Glutamatergic neuron (in vitro differentiated cells): ENCODE results near the gene ME3. TPM values are rescaled to one million over a fixed set of nuclear protein-coding genes. Genes with fewer than 3 reads are reported as not detected.

Source experiments
- DNase-seq: peaks from one replicate; pipeline ENCODE4 v3.0.0; 2022
- H3K27ac Mint-ChIP-seq: one replicate; pipeline ENCODE4 v1.8.0; 2020; ENCODE audit warnings: mild to moderate bottlenecking, mixed read lengths, inconsistent platforms; ENCODE audit not compliant: unreplicated experiment
- H3K27me3 Mint-ChIP-seq: one replicate; pipeline ENCODE4 v1.8.0; 2020; ENCODE audit warnings: mild to moderate bottlenecking, moderate library complexity, mixed read lengths, inconsistent platforms; ENCODE audit not compliant: unreplicated experiment
- H3K36me3 Mint-ChIP-seq: one replicate; pipeline ENCODE4 v1.8.0; 2020; ENCODE audit warnings: mild to moderate bottlenecking, mixed read lengths, inconsistent platforms; ENCODE audit not compliant: unreplicated experiment
- H3K4me1 Mint-ChIP-seq: one replicate; pipeline ENCODE4 v1.8.0; 2020; ENCODE audit warnings: mild to moderate bottlenecking, low read depth, mixed read lengths, inconsistent platforms; ENCODE audit not compliant: unreplicated experiment
- H3K4me3 Mint-ChIP-seq: one replicate; pipeline ENCODE4 v1.8.0; 2020; ENCODE audit warnings: mild to moderate bottlenecking, mixed read lengths, inconsistent platforms; ENCODE audit not compliant: unreplicated experiment
- H3K9me3 Mint-ChIP-seq: one replicate; pipeline ENCODE4 v1.8.0; 2020; ENCODE audit warnings: mild to moderate bottlenecking, moderate library complexity, mixed read lengths, inconsistent platforms; ENCODE audit not compliant: unreplicated experiment
- CTCF ChIP-seq: fragments of 200-600 bp; sonication (generic); IDR thresholded peaks from one replicate; pipeline ENCODE4 v1.5.0; 2021; ENCODE audit not compliant: partially characterized antibody, unreplicated experiment
- total RNA-seq: library from RNA; stranded (reverse); fragmentation: NEBNext Ultra II Directional; extraction: Animal tissue kit (Norgen Biotek cat#: 25700); gene quantifications from one replicate; pipeline ENCODE4 v1.2.1, GENCODE V29; 2021; ENCODE audit not compliant: unreplicated experiment

Gene ME3
- total RNA-seq, 1 donor from 2014 or later, result 12.4 TPM

- H3K4me1 Mint-ChIP-seq, result no peaks in the 10 kb centered on the region
- H3K4me3 Mint-ChIP-seq, result no peak overlapping the region
- TF ChIP-seq CTCF, result no peak
- no peak overlapping the region for H3K27ac Mint-ChIP-seq
- H3K27me3 Mint-ChIP-seq, result no peaks in the 10 kb centered on the region
- no peaks in the 10 kb centered on the region for H3K36me3 Mint-ChIP-seq
- no peaks in the 10 kb centered on the region for H3K9me3 Mint-ChIP-seq
- no peak for DNase-seq
Observed at GRCh38 chr11:86579406-86579731, 93.0 kb downstream of the ME3 start.

DNA sequence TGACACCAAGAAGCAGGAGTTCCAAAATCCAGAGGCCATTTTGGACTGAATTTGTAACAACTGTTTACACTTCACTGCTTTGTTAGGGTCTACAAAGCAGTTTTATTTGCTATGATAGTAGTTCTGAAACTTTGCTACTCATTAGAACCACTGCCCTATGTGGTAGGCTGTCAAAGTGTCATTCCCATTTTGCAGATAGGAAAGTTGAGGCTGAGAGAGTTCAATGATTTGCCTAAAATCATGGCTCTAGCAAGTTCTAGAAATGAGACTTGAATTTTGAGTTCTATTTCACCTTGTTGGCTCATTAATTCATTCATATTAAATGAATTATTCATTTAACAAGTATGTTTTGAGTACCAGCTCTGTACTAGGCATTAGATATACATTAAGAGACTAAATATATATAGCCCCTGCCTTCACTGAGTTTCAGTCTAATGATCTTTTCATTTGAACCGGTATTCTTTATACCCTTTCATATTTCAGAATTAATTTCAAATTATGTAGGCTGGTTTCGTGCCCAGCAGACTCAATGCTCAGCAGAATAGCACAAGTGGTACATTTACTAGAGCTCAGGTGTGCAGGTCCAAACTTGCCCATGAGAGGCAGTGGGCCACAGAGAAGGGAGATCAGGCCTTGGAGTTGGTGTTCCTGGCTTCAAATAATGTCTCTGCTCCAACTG, 93.5 kb downstream of the ME3 start:
- H3K4me1 Mint-ChIP-seq, result no peaks in the 10 kb centered on the region
- no peaks in the 10 kb centered on the region for H3K27me3 Mint-ChIP-seq
- no peak overlapping the region for H3K4me3 Mint-ChIP-seq
- no peak overlapping the region for H3K27ac Mint-ChIP-seq
- TF ChIP-seq CTCF, result no peak
- H3K9me3 Mint-ChIP-seq, result no peaks in the 10 kb centered on the region
- no peaks in the 10 kb centered on the region for H3K36me3 Mint-ChIP-seq
- no peak for DNase-seq

- H3K27me3 Mint-ChIP-seq, result no peaks in the 10 kb centered on the region
- H3K36me3 Mint-ChIP-seq, result no peaks in the 10 kb centered on the region
- no peak overlapping the region for H3K4me3 Mint-ChIP-seq
- H3K4me1 Mint-ChIP-seq, result no peaks in the 10 kb centered on the region
- H3K27ac Mint-ChIP-seq, result no peak overlapping the region
- no peaks in the 10 kb centered on the region for H3K9me3 Mint-ChIP-seq
- DNase-seq, result no peak
- TF ChIP-seq CTCF, result no peak
Observed at GRCh38 chr11:86577644-86578636, 94.5 kb downstream of the ME3 start.

DNA sequence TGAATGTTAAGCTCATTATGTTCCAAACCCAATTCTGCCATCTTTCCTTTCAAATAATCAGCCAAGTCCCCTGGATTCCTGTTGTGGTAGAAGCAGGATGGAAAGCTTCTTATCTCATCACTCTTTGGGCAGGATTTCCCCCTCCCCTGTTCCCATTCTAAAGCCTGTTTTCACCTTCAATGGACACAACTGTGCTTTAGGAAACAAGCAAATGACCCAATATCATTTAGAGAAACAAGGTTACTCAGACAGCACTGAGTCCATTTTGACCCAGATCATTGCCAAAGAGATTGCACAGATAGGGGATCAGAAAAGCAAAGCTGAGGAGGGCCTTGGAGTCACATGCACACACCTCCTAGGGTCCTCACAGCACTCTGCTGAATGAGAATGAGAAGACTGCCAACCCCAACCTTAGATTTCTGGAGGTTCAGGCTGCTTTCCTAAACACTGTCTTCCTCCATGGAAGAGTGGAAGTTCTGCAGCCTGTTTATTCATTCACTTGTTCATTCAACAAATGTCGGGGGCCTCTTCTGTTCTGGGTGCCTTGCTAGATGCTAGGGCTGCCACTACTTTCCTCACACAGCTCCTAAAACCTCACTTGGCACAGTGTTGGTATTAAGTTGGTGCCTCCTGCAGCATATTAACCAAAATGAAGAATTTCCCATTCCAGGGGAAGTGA, 95.3 kb downstream of the ME3 start:
- Mint-ChIP-seq H3K9me3 (no peaks in the 10 kb centered on the region), H3K4me1 (no peaks in the 10 kb centered on the region), H3K36me3 (no peaks in the 10 kb centered on the region), H3K27ac (no peak overlapping the region), H3K27me3 (no peaks in the 10 kb centered on the region), H3K4me3 (no peak overlapping the region)
- no peak for DNase-seq
- no peak for TF ChIP-seq CTCF
